Tibial nerve (tissue), 4 donors: ENCODE measurements around the gene MALAT1. TPM values are rescaled to one million over a fixed set of nuclear protein-coding genes. Genes with fewer than 3 reads are reported as not detected.

ENCODE experiments used
- DNase-seq, 2 donors: peaks; one replicate each; pipeline ENCODE4 v3.0.0-alpha.2; 2019; ENCODE audit warnings: low spot score in 2 of 2
- H3K27ac ChIP-seq, 4 donors: fragments of 200-600 bp; sonication (generic) in 3 of 4; one replicate each; pipeline ENCODE4 v1.5.1; 2017 to 2019; ENCODE audit warnings: mild to moderate bottlenecking in 1 of 4
- H3K27me3 ChIP-seq, 2 donors: fragments of 200-600 bp; sonication (generic) in 1 of 2; one replicate each; pipeline versions ENCODE4 v1.5.1 to v1.6.0; 2017 to 2019
- H3K36me3 ChIP-seq, 3 donors: fragments of 200-600 bp; sonication (generic); one replicate each; pipeline ENCODE4 v1.5.1; 2018 to 2019
- H3K4me1 ChIP-seq, 4 donors: fragments of 200-600 bp; sonication (generic) in 3 of 4; one replicate each; pipeline ENCODE4 v1.5.1; 2017 to 2019
- H3K4me3 ChIP-seq, 4 donors: fragments of 200-600 bp; sonication (generic) in 3 of 4; one replicate each; pipeline ENCODE4 v1.5.1; 2017 to 2019; ENCODE audit warnings: mild to moderate bottlenecking in 1 of 4, moderate library complexity in 1 of 4
- H3K9me3 ChIP-seq, 4 donors: fragments of 200-600 bp; sonication (generic) in 3 of 4; one replicate each; pipeline ENCODE4 v1.5.1; 2017 to 2019
- EP300 ChIP-seq, 2 donors: sonication (generic); formaldehyde crosslinking; IDR thresholded peaks; one replicate each; pipeline ENCODE4 v1.6.1; 2017; ENCODE audit warnings: antibody characterized with exemption in 2 of 2, mild to moderate bottlenecking in 1 of 2
- POLR2A ChIP-seq, 2 donors: fragments of 450-650 bp; IDR thresholded peaks; one replicate each; pipeline ENCODE4 v1.6.1; 2017; ENCODE audit warnings: antibody characterized with exemption in 2 of 2, mild to moderate bottlenecking in 2 of 2, moderate library complexity in 2 of 2
- WGBS, 2 donors: methylation state at CpG; one replicate each; pipeline ENCODE4 v1.1.5; 2018; 5-methylcytosine and 5-hydroxymethylcytosine counted together
- total RNA-seq, 4 donors: library from RNA; depleted of rRNA; stranded (reverse); fragments of >200 nt; gene quantifications; one replicate each; pipeline ENCODE4 v1.1.0, GENCODE V29; 2016
- TF ChIP-seq, protein P1 (sequence below), 5 experiments: fragments of 200-600 bp in 3 of 5; fragments of 450-650 bp in 2 of 5; sonication (generic) in 3 of 5; IDR thresholded peaks; one replicate each; pipeline ENCODE4 v1.5.1; 2016 to 2019; ENCODE audit warnings: antibody characterized with exemption in 5 of 5, mild to moderate bottlenecking in 3 of 5, moderate library complexity in 2 of 5

The MALAT1 gene
- total RNA-seq, 4 donors from 2014 or later = 20,649 to 23,532 (median 22,230) TPM

DNA sequence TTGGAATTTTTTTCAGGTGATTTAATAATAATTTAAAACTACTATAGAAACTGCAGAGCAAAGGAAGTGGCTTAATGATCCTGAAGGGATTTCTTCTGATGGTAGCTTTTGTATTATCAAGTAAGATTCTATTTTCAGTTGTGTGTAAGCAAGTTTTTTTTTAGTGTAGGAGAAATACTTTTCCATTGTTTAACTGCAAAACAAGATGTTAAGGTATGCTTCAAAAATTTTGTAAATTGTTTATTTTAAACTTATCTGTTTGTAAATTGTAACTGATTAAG, 3.4 kb downstream of the MALAT1 start:
- Histone ChIP-seq H3K27me3 (no peaks in the 10 kb centered on the region), H3K4me1 (peaks cover 0 to 26% (median 19%) of the 10 kb centered on the region in 4 donors), H3K27ac (peak overlapping the region; percentile 93 to 99 (median 94)), H3K36me3 (peaks cover 17 to 61% (median 36%) of the 10 kb centered on the region in 3 donors), H3K9me3 (no peaks in the 10 kb centered on the region), H3K4me3 (peak overlapping the region; percentile 63 to 76 (median 70))
- TF ChIP-seq POLR2A (IDR thresholded peaks at IDR 0.05) = no peak
- no peak for TF ChIP-seq EP300 (IDR thresholded peaks at IDR 0.05)
- TF ChIP-seq, protein P1, sequence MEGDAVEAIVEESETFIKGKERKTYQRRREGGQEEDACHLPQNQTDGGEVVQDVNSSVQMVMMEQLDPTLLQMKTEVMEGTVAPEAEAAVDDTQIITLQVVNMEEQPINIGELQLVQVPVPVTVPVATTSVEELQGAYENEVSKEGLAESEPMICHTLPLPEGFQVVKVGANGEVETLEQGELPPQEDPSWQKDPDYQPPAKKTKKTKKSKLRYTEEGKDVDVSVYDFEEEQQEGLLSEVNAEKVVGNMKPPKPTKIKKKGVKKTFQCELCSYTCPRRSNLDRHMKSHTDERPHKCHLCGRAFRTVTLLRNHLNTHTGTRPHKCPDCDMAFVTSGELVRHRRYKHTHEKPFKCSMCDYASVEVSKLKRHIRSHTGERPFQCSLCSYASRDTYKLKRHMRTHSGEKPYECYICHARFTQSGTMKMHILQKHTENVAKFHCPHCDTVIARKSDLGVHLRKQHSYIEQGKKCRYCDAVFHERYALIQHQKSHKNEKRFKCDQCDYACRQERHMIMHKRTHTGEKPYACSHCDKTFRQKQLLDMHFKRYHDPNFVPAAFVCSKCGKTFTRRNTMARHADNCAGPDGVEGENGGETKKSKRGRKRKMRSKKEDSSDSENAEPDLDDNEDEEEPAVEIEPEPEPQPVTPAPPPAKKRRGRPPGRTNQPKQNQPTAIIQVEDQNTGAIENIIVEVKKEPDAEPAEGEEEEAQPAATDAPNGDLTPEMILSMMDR (IDR thresholded peaks at IDR 0.05) = no peak
- DNase-seq = no peak

- peaks cover 0 to 26% (median 22%) of the 10 kb centered on the region in 4 donors for H3K4me1 ChIP-seq
- peak in 1 of 2 donors; percentile 30 for DNase-seq
- peak; percentile 9 to 22 for TF ChIP-seq POLR2A (IDR thresholded peaks at IDR 0.05)
- TF ChIP-seq, protein P1 (IDR thresholded peaks at IDR 0.05) = peak in 1 of 5 experiments; percentile 9
- TF ChIP-seq EP300 (IDR thresholded peaks at IDR 0.05) = peak in 1 of 2 donors; percentile 99
- H3K4me3 ChIP-seq = peak overlapping the region; percentile 63 to 76 (median 70)
- peaks cover 17 to 61% (median 36%) of the 10 kb centered on the region in 3 donors for H3K36me3 ChIP-seq
- no peaks in the 10 kb centered on the region for H3K9me3 ChIP-seq
- H3K27me3 ChIP-seq = no peaks in the 10 kb centered on the region
- H3K27ac ChIP-seq = peak overlapping the region; percentile 93 to 99 (median 94)
- WGBS, 2 donors = 0% methylated on average over 6 of the region's 6 CpGs
Observed at GRCh38 chr11:65502555-65503367, 3.9 kb downstream of the MALAT1 start.

GRCh38 chr11:65503368-65503948, 4.6 kb downstream of the MALAT1 start:
- Histone ChIP-seq H3K4me3 (peak overlapping the region; percentile 63 to 76 (median 70)), H3K27ac (peak overlapping the region; percentile 93 to 99 (median 94)), H3K27me3 (no peaks in the 10 kb centered on the region), H3K4me1 (peaks cover 0 to 28% (median 23%) of the 10 kb centered on the region in 4 donors), H3K9me3 (no peaks in the 10 kb centered on the region), H3K36me3 (peaks cover 17 to 61% (median 36%) of the 10 kb centered on the region in 3 donors)
- 0% methylated on average over 3 of the region's 3 CpGs for WGBS, 2 donors
- DNase-seq = no peak
- no peak for TF ChIP-seq EP300 (IDR thresholded peaks at IDR 0.05)
- TF ChIP-seq, protein P1 (IDR thresholded peaks at IDR 0.05) = no peak
- TF ChIP-seq POLR2A (IDR thresholded peaks at IDR 0.05) = peak in 1 of 2 donors; percentile 60

GRCh38 chr11:65503949-65504673, 5.3 kb downstream of the MALAT1 start:
- Histone ChIP-seq H3K36me3 (peaks cover 17 to 61% (median 36%) of the 10 kb centered on the region in 3 donors), H3K27me3 (no peaks in the 10 kb centered on the region), H3K4me3 (peak overlapping the region; percentile 63 to 76 (median 70)), H3K9me3 (no peaks in the 10 kb centered on the region), H3K27ac (peak overlapping the region; percentile 93 to 99 (median 94)), H3K4me1 (peaks cover 0 to 34% (median 25%) of the 10 kb centered on the region in 4 donors)
- WGBS, 2 donors = 0% methylated on average over 3 of the region's 3 CpGs
- TF ChIP-seq, protein P1 (IDR thresholded peaks at IDR 0.05) = no peak
- TF ChIP-seq EP300 (IDR thresholded peaks at IDR 0.05) (peak in 1 of 2 donors; percentile 91), POLR2A (IDR thresholded peaks at IDR 0.05) (peak; percentile 3 to 34)
- DNase-seq = peak in 1 of 2 donors; percentile 48
